ENCODE measurements around the gene LAIR2. TPM values are rescaled to one million over a fixed set of nuclear protein-coding genes. Genes with fewer than 3 reads are reported as not detected.

LAIR2 gene
- total RNA-seq (ENCODE audit: low replicate concordance): not detected in 2 replicates

GRCh38 chr19:54502518-54503048, at the start of gene LAIR2:
Gene LAIR2 (plus strand): TSS chr19:54502831. CDS start chr19:54502919, 88 bp downstream.
- Histone ChIP-seq H3K9ac (no peak within 1 kb of the TSS), H3K4me2 (no peak within 1 kb of the TSS), H4K20me1 (ENCODE audit: low read depth) (no peaks in the 10 kb centered on the region), H3K27ac (no peak within 1 kb of the TSS), H2AFZ (replicated peaks) (no peak within 1 kb of the TSS), H3K79me2 (ENCODE audit: low read depth) (no peaks in the 10 kb centered on the region), H3K9me3 (ENCODE audit: low read depth) (no peaks in the 10 kb centered on the region), H3F3A (ENCODE audit: low read depth) (no peaks in the 10 kb centered on the region), H3K4me1 (no peaks in the 10 kb centered on the region), H3K36me3 (no peaks in the 10 kb centered on the region), H3K27me3 (no peaks in the 10 kb centered on the region), H3K4me3 (no peak within 1 kb of the TSS)
- no peak within 1 kb of the TSS for H3K4me3 Mint-ChIP-seq
- TF ChIP-seq EZH2phosphoT487 (IDR thresholded peaks at IDR 0.05): no peak
- TF ChIP-seq CTCF (IDR thresholded peaks at IDR 0.05): no peak
- no peak for TF ChIP-seq EZH2 (IDR thresholded peaks at IDR 0.05)
- DNase-seq (ENCODE audit: low spot score): no peak
- H3K36me3 Mint-ChIP-seq: no peaks in the 10 kb centered on the region
- H3K27me3 Mint-ChIP-seq (ENCODE audit: insufficient read depth, low read depth): peaks cover 3% of the 10 kb centered on the region
- peaks cover 8% of the 10 kb centered on the region for H3K9me3 Mint-ChIP-seq
- no peaks in the 10 kb centered on the region for H3K4me1 Mint-ChIP-seq
- no peak within 1 kb of the TSS for H3K27ac Mint-ChIP-seq

- Histone ChIP-seq H2AFZ (replicated peaks) (no peak overlapping the region), H3K9ac (no peak overlapping the region), H3K4me3 (no peak overlapping the region), H3K79me2 (ENCODE audit: low read depth) (peaks cover 44% of the 10 kb centered on the region), H3F3A (ENCODE audit: low read depth) (no peaks in the 10 kb centered on the region), H3K4me2 (no peak overlapping the region), H3K27ac (no peak overlapping the region), H3K9me3 (ENCODE audit: low read depth) (no peaks in the 10 kb centered on the region), H4K20me1 (ENCODE audit: low read depth) (peaks cover 77% of the 10 kb centered on the region), H3K36me3 (no peaks in the 10 kb centered on the region), H3K27me3 (no peaks in the 10 kb centered on the region), H3K4me1 (no peaks in the 10 kb centered on the region)
- no peak for TF ChIP-seq EZH2 (IDR thresholded peaks at IDR 0.05)
- TF ChIP-seq CTCF (IDR thresholded peaks at IDR 0.05): no peak
- no peak for TF ChIP-seq EZH2phosphoT487 (IDR thresholded peaks at IDR 0.05)
- no peak overlapping the region for H3K4me3 Mint-ChIP-seq
- H3K36me3 Mint-ChIP-seq: peaks cover 34% of the 10 kb centered on the region
- peaks cover 11% of the 10 kb centered on the region for H3K27me3 Mint-ChIP-seq (ENCODE audit: insufficient read depth, low read depth)
- H3K4me1 Mint-ChIP-seq: peaks cover 17% of the 10 kb centered on the region
- no peaks in the 10 kb centered on the region for H3K9me3 Mint-ChIP-seq
- no peak for DNase-seq (ENCODE audit: low spot score)
- no peak overlapping the region for H3K27ac Mint-ChIP-seq
Measured at GRCh38 chr19:54453921-54454780, 48.5 kb upstream of the LAIR2 start.

- Histone ChIP-seq H3K36me3 (no peaks in the 10 kb centered on the region), H3K27ac (no peak overlapping the region), H3F3A (ENCODE audit: low read depth) (no peaks in the 10 kb centered on the region), H3K27me3 (no peaks in the 10 kb centered on the region), H3K9ac (no peak overlapping the region), H3K4me2 (no peak overlapping the region), H3K4me3 (no peak overlapping the region), H3K79me2 (ENCODE audit: low read depth) (peaks cover 35% of the 10 kb centered on the region), H3K4me1 (no peaks in the 10 kb centered on the region), H4K20me1 (ENCODE audit: low read depth) (peaks cover 78% of the 10 kb centered on the region), H3K9me3 (ENCODE audit: low read depth) (no peaks in the 10 kb centered on the region), H2AFZ (replicated peaks) (no peak overlapping the region)
- no peak for DNase-seq (ENCODE audit: low spot score)
- no peak for TF ChIP-seq CTCF (IDR thresholded peaks at IDR 0.05)
- TF ChIP-seq EZH2 (IDR thresholded peaks at IDR 0.05): no peak
- Mint-ChIP-seq H3K9me3 (no peaks in the 10 kb centered on the region), H3K27me3 (ENCODE audit: insufficient read depth, low read depth) (peaks cover 8% of the 10 kb centered on the region), H3K36me3 (peaks cover 37% of the 10 kb centered on the region), H3K4me3 (peak overlapping the region; percentile 8), H3K4me1 (peaks cover 13% of the 10 kb centered on the region), H3K27ac (no peak overlapping the region)
Measured at GRCh38 chr19:54454781-54455675, 47.6 kb upstream of the LAIR2 start.

All from neural progenitor cell (in vitro differentiated cells).